ENCODE data around the gene SNRNP70.
"Not testable (repeated sequence)": the region's sequence is repeated elsewhere in the genome, so short reads cannot be mapped to it uniquely, and the experiment has no call there.

Gene SNRNP70

DNA sequence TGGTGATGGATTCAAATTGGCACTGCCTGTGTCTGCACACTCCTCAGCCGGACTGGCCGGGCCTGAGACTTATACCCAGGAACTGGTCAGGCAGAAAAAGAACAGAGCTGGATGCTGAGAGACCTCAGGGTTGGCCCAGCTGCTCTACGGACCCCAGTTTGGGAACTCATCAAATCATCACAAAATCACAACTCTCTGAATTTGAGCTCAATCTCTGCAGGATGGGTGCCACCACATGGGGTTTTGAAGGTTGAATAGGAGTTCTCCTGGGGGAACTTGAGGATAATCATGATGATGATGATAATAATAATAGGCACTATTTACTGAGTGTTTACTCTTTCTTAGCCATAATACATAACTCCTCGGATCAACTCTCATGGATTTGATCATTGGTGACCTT, 42.6 kb upstream of the SNRNP70 start:
- ATAC-seq, result not testable (repeated sequence)
- peak; percentile 95 for TF ChIP-seq ZFP3 (CRISPR knock-in tag; IDR thresholded peaks at IDR 0.05)

DNA sequence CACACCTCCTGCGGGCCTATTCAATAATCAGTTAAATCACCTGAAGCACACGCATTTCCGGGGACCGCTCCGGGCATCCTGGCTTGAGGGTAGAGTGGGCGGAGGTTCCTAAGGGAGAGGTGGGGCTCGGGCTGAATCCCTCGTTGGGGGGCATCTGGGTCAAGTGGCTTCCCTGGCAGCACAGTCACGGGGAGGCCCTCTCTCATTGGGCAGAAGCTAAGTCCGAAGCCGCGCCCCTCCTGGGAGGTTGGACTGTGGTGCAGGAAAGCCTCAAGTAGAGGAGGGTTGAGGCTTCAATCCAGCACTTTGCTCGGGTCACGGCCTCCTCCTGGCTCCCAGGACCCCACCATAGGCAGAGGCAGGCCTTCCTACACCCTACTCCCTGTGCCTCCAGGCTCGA, 41.7 kb upstream of the SNRNP70 start, which contains the start of gene CGB5:
CGB5 (plus strand) TSS at position 301 of the 400 bp plus-strand sequence. CDS start 362 bp downstream, outside the sequence.
- not testable (repeated sequence) for ATAC-seq

DNA sequence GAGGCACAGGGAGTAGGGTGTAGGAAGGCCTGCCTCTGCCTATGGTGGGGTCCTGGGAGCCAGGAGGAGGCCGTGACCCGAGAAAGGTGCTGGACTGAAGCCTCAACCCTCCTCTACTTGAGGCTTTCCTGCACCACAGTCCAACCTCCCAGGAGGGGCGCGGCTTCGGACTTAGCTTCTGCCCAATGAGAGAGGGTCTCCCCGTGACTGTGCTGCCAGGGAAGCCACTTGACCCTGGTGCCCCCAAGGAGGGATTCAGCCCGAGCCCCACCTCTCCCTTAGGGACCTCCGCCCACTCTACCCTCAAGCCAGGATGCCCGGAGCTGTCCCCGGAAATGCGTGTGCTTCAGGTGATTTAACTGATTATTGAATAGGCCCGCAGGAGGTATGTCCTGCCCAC, 36.2 kb upstream of the SNRNP70 start, which contains the start of gene CGB8:
CGB8 (minus strand) TSS at position 101 of the 400 bp plus-strand sequence. CDS start 372 bp downstream, outside the sequence.
- ATAC-seq, result not testable (repeated sequence)

DNA sequence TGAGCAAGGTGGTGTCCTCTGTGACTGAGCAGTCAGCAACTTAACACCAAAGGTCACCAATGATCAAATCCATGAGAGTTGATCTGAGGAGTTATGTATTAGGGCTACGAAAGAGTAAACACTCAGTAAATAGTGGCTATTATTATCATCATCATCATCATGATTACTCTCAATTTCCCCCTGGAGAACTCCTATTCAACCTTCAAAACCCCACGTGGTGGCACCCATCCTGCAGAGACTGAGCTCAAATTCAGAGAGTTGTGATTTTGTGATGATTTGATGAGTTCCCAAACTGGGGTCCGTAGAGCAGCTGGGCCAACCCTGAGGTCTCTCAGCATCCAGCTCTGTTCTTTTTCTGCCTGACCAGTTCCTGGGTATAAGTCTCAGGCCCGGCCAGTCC, 35.4 kb upstream of the SNRNP70 start:
- TF ChIP-seq ZFP3 (CRISPR knock-in tag; IDR thresholded peaks at IDR 0.05), result peak; percentile 99

DNA sequence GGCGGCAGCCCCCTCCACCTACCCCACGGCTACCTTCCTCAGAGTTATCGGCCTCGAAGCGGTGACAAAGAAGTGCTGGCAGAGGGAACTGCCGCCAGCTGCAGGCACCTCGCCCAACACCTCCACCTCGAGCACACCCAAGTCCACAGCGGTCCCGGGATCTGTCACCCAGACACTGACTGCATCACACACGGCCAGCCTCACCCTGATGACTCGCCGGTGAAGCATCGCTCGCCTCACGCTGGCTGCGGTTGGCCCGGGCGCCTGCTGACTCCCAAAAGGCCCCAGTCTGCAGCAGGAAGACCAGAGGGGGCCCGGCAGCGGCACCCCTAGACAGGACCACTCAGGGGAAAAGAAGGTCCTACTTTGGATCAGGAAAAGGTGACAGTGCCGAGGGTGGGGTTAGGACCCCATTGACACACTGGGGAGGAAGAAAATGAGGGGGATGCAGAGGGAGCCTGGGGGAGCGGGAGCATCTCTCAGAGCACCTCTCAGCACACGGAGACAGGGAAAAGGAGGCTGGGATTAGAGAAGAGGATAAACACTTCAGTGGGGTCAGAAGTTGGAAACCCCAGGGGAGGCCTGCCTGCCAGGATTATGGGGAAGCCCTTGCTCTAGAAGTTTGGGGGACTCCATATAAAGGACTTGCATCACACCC, 34.7 kb upstream of the SNRNP70 start:
- peak; percentile 65 for ATAC-seq

More for the DNA sequence above, 35.4 kb upstream of the SNRNP70 start:
- not testable (repeated sequence) for ATAC-seq

DNA sequence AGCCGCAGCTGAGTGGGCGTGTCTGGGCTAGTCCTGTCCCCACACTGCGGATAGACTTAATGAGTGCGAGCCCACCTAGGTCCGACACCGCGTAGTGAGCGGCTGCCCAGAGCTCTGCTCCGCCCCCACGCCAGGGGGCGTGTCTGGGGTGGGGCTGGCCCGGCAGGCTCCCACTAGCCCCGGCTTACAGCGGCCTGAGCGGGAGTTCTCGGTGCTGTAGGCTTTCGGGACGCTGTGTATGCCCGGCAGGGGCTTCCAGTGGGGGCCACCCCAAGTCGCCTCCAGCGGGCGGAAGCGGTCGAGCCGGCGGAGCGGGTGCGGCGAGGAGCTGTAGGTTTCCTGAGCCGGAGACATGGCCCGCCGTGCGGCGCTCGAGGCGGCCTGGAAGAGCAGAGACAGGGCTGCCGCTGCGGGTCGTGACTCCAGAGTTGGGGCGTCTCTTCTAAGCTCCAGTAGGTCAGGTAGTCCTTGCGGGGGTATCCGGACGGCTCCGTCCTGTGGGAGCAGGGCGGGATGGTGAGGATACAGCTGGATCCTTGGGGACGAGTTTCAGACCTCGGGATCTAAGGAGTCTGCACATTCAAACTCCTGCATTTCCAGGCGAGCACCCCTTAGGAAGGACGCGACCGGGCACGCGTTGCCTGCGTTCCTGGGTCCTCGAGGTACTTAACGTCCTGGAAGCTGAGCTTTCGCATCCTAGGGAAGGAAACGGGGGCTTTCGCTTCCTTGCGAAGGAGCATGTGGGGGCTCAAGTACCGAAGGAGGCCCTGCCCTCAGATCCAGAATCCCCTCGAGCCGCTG, 28.9 kb upstream of the SNRNP70 start:
- TF ChIP-seq SNAI2 (CRISPR knock-in tag; IDR thresholded peaks at IDR 0.05), result no peak
- no peak for TF ChIP-seq ZNF70 (CRISPR knock-in tag; IDR thresholded peaks at IDR 0.05)
- TF ChIP-seq CSDC2 (CRISPR knock-in tag; IDR thresholded peaks at IDR 0.05), result no peak
- no peak for TF ChIP-seq ZFP3 (CRISPR knock-in tag; IDR thresholded peaks at IDR 0.05)
- TF ChIP-seq, protein P1, sequence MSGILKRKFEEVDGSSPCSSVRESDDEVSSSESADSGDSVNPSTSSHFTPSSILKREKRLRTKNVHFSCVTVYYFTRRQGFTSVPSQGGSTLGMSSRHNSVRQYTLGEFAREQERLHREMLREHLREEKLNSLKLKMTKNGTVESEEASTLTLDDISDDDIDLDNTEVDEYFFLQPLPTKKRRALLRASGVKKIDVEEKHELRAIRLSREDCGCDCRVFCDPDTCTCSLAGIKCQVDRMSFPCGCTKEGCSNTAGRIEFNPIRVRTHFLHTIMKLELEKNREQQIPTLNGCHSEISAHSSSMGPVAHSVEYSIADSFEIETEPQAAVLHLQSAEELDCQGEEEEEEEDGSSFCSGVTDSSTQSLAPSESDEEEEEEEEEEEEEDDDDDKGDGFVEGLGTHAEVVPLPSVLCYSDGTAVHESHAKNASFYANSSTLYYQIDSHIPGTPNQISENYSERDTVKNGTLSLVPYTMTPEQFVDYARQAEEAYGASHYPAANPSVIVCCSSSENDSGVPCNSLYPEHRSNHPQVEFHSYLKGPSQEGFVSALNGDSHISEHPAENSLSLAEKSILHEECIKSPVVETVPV (CRISPR knock-in tag; IDR thresholded peaks at IDR 0.05), result no peak
- no peak for TF ChIP-seq RARB (CRISPR knock-in tag; IDR thresholded peaks at IDR 0.05)
- no peak for TF ChIP-seq ZNF8 (CRISPR knock-in tag; IDR thresholded peaks at IDR 0.05)
- no peak for TF ChIP-seq ESRRG (CRISPR knock-in tag; IDR thresholded peaks at IDR 0.05)
- TF ChIP-seq GLIS3 (CRISPR knock-in tag; IDR thresholded peaks at IDR 0.05), result no peak
- TF ChIP-seq, protein P2, sequence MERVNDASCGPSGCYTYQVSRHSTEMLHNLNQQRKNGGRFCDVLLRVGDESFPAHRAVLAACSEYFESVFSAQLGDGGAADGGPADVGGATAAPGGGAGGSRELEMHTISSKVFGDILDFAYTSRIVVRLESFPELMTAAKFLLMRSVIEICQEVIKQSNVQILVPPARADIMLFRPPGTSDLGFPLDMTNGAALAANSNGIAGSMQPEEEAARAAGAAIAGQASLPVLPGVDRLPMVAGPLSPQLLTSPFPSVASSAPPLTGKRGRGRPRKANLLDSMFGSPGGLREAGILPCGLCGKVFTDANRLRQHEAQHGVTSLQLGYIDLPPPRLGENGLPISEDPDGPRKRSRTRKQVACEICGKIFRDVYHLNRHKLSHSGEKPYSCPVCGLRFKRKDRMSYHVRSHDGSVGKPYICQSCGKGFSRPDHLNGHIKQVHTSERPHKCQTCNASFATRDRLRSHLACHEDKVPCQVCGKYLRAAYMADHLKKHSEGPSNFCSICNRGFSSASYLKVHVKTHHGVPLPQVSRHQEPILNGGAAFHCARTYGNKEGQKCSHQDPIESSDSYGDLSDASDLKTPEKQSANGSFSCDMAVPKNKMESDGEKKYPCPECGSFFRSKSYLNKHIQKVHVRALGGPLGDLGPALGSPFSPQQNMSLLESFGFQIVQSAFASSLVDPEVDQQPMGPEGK (CRISPR knock-in tag; IDR thresholded peaks at IDR 0.05; ENCODE audit: borderline replicate concordance), result no peak
- TF ChIP-seq ZFP30 (CRISPR knock-in tag; IDR thresholded peaks at IDR 0.05), result no peak
- TF ChIP-seq, protein P3, sequence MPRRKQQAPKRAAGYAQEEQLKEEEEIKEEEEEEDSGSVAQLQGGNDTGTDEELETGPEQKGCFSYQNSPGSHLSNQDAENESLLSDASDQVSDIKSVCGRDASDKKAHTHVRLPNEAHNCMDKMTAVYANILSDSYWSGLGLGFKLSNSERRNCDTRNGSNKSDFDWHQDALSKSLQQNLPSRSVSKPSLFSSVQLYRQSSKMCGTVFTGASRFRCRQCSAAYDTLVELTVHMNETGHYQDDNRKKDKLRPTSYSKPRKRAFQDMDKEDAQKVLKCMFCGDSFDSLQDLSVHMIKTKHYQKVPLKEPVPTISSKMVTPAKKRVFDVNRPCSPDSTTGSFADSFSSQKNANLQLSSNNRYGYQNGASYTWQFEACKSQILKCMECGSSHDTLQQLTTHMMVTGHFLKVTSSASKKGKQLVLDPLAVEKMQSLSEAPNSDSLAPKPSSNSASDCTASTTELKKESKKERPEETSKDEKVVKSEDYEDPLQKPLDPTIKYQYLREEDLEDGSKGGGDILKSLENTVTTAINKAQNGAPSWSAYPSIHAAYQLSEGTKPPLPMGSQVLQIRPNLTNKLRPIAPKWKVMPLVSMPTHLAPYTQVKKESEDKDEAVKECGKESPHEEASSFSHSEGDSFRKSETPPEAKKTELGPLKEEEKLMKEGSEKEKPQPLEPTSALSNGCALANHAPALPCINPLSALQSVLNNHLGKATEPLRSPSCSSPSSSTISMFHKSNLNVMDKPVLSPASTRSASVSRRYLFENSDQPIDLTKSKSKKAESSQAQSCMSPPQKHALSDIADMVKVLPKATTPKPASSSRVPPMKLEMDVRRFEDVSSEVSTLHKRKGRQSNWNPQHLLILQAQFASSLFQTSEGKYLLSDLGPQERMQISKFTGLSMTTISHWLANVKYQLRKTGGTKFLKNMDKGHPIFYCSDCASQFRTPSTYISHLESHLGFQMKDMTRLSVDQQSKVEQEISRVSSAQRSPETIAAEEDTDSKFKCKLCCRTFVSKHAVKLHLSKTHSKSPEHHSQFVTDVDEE (CRISPR knock-in tag; IDR thresholded peaks at IDR 0.05), result no peak
- no peak for TF ChIP-seq OSR1 (CRISPR knock-in tag; IDR thresholded peaks at IDR 0.05)
- peak; percentile 88 for ATAC-seq

DNA sequence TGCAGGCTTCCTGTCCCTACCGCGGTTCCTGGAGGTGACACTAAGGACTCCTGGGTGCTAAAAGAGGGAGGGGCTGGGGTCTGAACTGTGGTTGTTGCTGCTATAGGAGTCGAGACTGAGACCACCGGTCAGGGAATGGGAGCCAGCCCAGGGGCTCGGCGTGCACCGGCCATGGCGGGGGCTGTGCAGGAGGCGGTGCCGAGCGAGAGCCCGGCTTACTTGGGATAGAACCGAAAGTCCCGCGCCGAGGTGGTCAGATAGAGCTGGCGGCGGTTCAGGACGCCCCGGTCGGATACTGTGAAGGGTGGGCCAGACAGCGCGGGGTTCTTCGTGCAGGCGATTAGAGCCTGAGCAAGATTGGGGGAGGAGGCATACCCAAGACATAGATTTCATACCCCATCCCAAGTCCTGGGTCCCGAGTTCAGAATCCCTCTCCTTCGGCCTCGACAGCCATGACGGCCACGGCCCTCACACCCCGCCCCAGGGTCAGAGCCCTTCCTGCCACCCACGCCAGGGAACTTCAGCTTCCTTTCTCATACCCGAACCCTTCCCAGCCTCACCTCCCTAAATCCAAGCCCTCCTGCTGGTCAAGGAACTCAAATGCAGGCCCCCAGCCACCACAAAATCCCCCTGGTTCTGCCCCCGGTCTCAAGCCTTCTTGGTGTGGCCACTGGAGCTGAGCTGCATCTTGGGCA, 28.2 kb upstream of the SNRNP70 start:
- peak; percentile 23 for ATAC-seq

All from SK-N-SH treated with all-trans-retinoic acid at 6 μM for 48 hours (cell line).